Right lobe of liver (tissue), 4 donors: ENCODE data around the gene ZNF592.

Experiments used
- POLR2A ChIP-seq: fragments of 450-650 bp; IDR thresholded peaks from one replicate; pipeline ENCODE4 v1.6.1; 2017; ENCODE audit warnings: antibody characterized with exemption, mild to moderate bottlenecking
- TF ChIP-seq, protein P1 (sequence below), 4 donors: fragments of 200-600 bp in 3 of 4; fragments of 450-650 bp in 1 of 4; IDR thresholded peaks; one replicate each; pipeline versions ENCODE4 v1.5.1 to v1.8.0; 2016 to 2022; ENCODE audit warnings: antibody characterized with exemption in 4 of 4, mild to moderate bottlenecking in 2 of 4
- donor health status: DM: no; HTN: no; CAD: no.
- donor health status: DM: no; HTN: no; CAD: no.
- donor health status: DM: no; HTN: yes; CAD: no.

DNA sequence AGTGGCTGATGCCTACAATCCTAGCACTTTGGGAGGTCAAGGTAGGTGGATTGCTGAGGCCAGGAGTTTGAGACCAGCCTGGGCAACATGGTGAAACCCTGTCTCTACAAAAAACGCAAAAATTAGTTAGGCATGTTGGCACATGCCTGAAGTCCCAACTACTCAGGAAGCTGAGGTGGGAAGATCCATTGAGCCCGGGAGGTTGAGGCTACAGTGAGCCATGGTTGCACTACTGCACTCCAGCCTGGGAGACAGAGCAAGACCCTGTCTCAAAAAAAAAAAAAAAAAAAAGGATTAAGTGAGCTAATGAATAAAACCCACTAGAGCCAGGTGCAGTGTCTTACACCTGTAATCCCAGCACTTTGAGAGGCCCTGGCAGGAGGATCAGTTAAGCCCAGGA, 25.8 kb upstream of the ZNF592 start:
- TF ChIP-seq, protein P1, sequence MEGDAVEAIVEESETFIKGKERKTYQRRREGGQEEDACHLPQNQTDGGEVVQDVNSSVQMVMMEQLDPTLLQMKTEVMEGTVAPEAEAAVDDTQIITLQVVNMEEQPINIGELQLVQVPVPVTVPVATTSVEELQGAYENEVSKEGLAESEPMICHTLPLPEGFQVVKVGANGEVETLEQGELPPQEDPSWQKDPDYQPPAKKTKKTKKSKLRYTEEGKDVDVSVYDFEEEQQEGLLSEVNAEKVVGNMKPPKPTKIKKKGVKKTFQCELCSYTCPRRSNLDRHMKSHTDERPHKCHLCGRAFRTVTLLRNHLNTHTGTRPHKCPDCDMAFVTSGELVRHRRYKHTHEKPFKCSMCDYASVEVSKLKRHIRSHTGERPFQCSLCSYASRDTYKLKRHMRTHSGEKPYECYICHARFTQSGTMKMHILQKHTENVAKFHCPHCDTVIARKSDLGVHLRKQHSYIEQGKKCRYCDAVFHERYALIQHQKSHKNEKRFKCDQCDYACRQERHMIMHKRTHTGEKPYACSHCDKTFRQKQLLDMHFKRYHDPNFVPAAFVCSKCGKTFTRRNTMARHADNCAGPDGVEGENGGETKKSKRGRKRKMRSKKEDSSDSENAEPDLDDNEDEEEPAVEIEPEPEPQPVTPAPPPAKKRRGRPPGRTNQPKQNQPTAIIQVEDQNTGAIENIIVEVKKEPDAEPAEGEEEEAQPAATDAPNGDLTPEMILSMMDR (IDR thresholded peaks at IDR 0.05), result no peak
- no peak for TF ChIP-seq POLR2A
